ENCODE results near the gene APBB1.

GRCh38 chr11:6411594-6412031 is 7.3 kb downstream of the APBB1 start:
- no peak for TF ChIP-seq POLR2AphosphoS5 (IDR thresholded peaks at IDR 0.05; ENCODE audit: low read depth)
- TF ChIP-seq CTCF (IDR thresholded peaks at IDR 0.05; ENCODE audit: insufficient read depth, low read length), result no peak
